ENCODE results near the gene EPHA7. TPM values are rescaled to one million over a fixed set of nuclear protein-coding genes. Genes with fewer than 3 reads are reported as not detected.
A peak's percentile ranks its signal among the peaks of the same experiment; 100 is the strongest.

Gene EPHA7
- total and polyA plus RNA-seq, 2 of the 4 experiments (the other 2 are of a cell fraction) = not detected

DNA sequence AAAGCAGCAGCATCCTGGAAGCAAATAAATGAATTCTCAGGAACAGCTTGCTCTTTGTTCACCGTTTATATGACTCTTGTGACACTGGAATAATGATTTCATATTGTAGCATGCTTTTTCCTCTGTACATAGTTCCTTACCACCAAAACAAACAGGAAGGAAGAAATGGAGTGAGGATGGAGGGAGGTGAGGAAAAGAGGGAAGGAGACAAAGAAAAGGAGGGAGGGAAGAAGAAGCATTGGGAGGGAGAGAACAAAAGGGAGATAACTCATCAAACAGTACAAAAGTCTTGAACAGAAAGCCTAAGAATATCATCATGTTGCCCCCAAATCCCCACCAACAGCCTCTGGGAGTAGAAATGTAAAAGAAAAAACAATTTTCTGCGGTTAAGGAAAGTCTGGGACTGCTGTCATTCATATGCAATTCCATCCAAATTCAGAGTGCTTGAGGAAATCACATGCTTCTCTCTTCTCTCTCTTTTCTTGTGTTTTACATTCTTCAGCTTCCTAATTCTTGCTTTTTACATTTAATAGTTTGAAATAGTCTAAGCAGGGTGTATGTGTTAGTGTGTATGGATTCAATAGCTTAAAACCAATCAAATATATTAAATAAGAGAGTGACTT, 81.5 kb downstream of the EPHA7 start:
- no TSS peak for BruUV-seq (replicated peaks)
- Histone ChIP-seq H2AK9ac (replicated peaks; ENCODE audit: low read depth, low read length, poor library complexity) (no peak overlapping the region), H4K8ac (ENCODE audit: low read depth in 2 of 2, low read length in 2 of 2) (no peak overlapping the region), H3K4me2 (ENCODE audit: low read depth, low read length) (no peak overlapping the region), H3K27ac (ENCODE audit: insufficient read depth, low read length) (no peak overlapping the region), H4K20me1 (ENCODE audit: insufficient read depth, low read length) (no peaks in the 10 kb centered on the region), H3K9ac (ENCODE audit: low read depth, low read length) (no peak overlapping the region), H2BK15ac (ENCODE audit: low read depth, low read length) (no peak overlapping the region), H3K4me3 (ENCODE audit: insufficient read depth, low read depth, low read length) (no peak overlapping the region), H3K14ac (replicated peaks; ENCODE audit: low read depth, low read length) (no peak overlapping the region), H3K79me1 (ENCODE audit: low read depth in 1 of 2, low read length in 2 of 2) (no peaks in the 10 kb centered on the region), H3K36me3 (ENCODE audit: control insufficient read depth, insufficient read depth, low read length) (no peaks in the 10 kb centered on the region), H4K5ac (ENCODE audit: low read depth, low read length) (no peak overlapping the region), H3K27me3 (ENCODE audit: control insufficient read depth, insufficient read depth, low read length) (no peaks in the 10 kb centered on the region), H3K18ac (ENCODE audit: low read depth, low read length) (no peak overlapping the region), H3K4me1 (ENCODE audit: control insufficient read depth, insufficient read depth, low read length) (no peaks in the 10 kb centered on the region), H3K9me3 (ENCODE audit: control insufficient read depth, insufficient read depth, low read length) (no peaks in the 10 kb centered on the region), H3K23ac (ENCODE audit: low read depth, low read length) (no peak overlapping the region), H3K9me1 (ENCODE audit: insufficient read depth, low read length) (no peaks in the 10 kb centered on the region), H2BK5ac (ENCODE audit: low read depth, low read length, poor library complexity, severe bottlenecking) (peak overlapping the region; percentile 54), H3K56ac (ENCODE audit: extremely low read depth, insufficient read depth, low read length) (no peak overlapping the region), H2BK120ac (ENCODE audit: low read depth, low read length) (no peak overlapping the region), H2AFZ (replicated peaks; ENCODE audit: low read length, poor library complexity) (no peak overlapping the region), H4K91ac (ENCODE audit: insufficient read depth, low read depth, low read length) (no peak overlapping the region), H3K4ac (ENCODE audit: low read depth, low read length) (no peak overlapping the region), H2AK5ac (ENCODE audit: low read depth, low read length) (no peak overlapping the region), H2BK20ac (ENCODE audit: low read depth, low read length) (no peak overlapping the region)
- in situ Hi-C loops (cut with MboI; ENCODE audit: low sequenced_read_pairs) = no loop called here
- intact Hi-C loops (cut with micrococcal nuclease) = no loop called here
- POLR2A ChIA-PET (ENCODE audit: unreplicated experiment) = no interaction called here
- WGBS, 2 experiments (ENCODE audit: extremely low coverage in 2 of 2, insufficient read length in 1 of 2) = no CpG with 5 or more reads among the region's 2 CpGs
- dilution Hi-C loops (cut with HindIII; ENCODE audit: low sequenced_read_pairs, unreplicated experiment) = no loop called here
- ATAC-seq (ENCODE audit: low read depth) (no peak), DNase-seq (no peak)
- no peak for TF ChIP-seq RCOR1 (IDR thresholded peaks at IDR 0.05; ENCODE audit: insufficient replicate concordance, low read length)
- TF ChIP-seq CHD1 (IDR thresholded peaks at IDR 0.05; ENCODE audit: low read depth, low read length) = no peak
- TF ChIP-seq RAD21 (IDR thresholded peaks at IDR 0.05; ENCODE audit: low read length) = no peak
- no peak for TF ChIP-seq MAFK (IDR thresholded peaks at IDR 0.05; ENCODE audit: low read depth, low read length)
- TF ChIP-seq MXI1 (IDR thresholded peaks at IDR 0.05; ENCODE audit: borderline replicate concordance, low read depth, low read length) = no peak
- TF ChIP-seq POLR2A (IDR thresholded peaks at IDR 0.05; ENCODE audit: low read depth, low read length) = no peak
- CTCF ChIA-PET = no interaction called here
